Stimulated activated CD4-positive, alpha-beta T cell treated with anti-CD3 and anti-CD28 coated beads, Interleukin-2, amount 100 ng/mL, for 48 hours (primary cell): ENCODE measurements around the gene DIDO1.

Experiments used
- DNase-seq, 2 donors: peaks; one replicate each; pipeline ENCODE4 v3.0.0-alpha.2; 2020

DIDO1 gene

DNA sequence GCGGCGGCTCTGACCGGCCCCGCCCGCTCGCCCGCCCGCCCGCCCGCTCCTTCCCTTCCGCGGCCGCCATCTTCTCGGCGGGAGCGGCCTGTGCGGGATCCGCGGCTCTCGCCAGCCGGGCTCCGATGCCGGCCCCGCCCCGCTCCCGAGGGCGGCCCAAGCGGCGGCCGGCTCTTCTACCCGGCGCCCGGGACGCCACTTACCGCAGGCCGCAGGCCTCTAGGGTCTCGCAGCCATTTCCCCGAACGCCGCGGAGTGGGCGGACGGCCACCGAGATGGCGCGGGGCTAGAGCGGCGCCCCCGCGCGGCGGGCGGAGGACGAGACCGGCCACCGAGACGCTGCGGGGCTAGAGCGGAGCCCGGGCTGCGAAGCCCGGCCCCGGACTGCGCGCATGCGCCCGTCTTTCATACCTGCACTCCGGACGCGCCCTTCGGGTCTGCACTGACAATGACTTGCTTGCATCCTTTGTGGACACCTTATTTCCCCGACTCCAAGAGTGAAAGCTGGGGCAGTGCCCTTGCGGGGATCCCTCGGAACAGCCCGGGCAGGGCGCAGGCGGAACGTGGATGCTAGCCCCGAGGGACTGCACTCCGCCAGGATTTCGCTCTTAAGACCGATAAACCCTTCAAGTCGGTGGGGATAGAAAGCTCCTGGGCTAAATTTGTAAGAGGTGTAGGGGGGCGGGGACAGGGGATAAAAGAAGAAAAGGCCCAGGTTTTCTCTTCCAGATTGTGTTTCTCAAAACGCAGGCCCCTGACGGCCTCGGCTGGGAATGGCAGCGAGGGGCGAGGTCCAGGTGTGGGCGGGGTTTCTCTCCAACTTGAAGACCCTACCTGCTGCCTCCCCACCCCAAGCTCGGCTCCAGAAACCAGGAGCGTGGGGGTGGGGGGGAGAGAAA lies at the start of gene DIDO1:
TSS of gene DIDO1 (minus strand) at position 277 of the 899 bp plus-strand sequence.
- peak; percentile 85 to 88 for DNase-seq

DNA sequence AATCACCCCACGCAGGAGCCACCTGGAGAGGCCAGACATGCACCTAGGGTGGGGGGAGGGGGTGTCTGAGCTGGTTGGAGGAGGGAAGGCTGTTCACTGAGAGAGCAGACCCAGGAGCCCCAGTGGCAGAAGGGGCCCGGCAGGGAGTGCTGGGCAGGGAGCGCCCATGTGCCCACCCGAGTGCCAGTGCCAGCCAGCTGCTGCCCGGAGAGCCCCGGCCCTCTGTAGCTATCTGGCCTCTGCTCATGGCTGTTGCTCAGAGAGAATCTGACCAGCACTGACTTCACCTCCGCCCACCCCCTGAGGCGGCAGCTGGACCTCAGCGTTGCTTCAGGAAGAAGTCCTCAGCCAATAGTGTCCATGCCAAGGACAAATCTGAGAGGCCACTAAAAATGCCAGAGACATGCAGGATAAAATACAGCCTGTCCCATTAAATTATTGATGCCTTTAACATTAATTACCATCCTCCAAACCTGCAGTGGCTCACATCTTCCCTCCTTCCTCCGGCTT lies 49.0 kb upstream of the DIDO1 start:
- no peak for DNase-seq

DNA sequence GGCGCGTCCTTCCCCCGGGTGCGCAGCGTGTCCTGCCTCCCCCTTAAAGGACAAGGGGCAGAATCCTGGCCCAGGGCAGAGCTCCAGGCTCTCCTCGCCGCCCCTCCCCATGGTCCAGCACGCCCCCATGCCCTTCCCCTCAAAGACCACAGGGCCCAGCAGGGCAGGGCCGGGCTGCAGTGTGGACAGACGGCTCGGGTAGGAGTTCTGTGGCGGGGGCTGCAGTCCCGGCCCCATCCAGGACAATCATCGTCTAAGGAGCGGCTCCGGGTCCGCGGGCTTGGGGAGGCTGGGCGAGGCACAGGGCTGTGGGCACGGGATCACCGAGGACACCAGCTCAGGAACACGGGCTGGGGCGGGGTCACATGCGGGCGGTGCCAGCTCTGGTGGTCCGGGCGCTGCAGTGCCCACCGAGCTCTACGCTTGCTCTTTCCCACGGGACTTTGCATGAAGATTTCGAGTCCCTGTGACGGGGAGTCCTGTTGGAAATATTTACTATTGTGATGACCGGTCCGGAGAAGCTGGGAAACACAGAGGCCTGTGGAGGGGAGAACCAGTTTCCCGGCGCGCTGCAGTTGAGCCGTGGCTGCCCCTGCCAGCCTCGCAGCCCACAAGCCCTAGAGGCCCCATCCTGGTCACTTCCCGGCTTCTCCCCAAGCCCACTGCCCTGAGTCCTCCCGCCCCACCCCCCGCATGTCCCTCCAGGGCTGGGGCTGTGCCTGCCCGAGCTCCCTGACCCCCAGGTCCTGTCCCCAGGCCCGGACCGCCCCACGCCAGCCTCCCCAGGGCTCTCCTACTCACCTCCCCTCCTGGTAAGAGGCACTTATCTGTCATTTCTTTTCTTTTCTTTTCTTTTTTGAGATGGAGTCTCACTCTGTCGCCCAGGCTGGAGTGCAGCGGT lies 46.8 kb upstream of the DIDO1 start:
- no peak for DNase-seq

DNA sequence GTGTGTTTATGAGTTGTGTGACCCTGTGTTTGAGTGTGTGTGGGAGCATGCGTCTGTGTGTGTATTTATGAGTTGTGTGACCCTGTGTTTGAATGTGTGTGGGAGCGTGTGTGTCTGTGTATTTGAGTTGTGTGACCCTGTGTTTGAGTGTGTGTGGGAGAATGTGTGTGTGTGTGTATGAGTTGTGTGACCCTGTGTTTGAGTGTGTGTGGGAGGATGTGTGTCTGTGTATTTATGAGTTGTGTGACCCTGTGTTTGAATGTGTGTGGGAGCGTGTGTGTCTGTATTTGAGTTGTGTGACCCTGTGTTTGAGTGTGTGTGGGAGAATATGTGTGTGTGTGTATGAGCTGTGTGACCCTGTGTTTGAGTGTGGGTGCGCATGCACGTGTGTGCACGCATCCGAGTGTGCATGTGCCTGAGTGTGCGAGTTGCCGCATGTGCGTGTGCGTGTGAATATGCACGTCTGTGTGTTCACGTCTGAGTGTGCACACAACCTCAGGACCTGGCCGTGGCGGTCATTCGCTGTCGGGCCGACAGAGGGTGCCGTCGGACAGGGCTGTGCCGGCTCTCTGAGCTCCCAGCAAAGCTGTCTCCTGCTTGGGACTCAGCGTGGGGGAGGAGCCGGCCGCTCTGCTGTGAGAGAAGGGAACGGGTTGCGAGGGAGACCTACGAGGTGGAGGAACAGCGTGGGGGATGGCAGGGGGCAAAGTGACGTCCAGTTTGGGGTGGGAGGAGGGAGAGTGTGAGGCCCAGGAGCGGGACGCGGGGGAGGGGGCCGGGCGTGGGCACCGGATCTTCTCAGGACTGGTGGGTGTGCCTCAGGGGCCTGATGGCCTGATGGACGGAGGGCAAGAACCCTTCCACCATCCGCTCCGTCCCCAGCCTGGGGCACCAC lies 45.9 kb upstream of the DIDO1 start:
- DNase-seq, result peak; percentile 90

DNA sequence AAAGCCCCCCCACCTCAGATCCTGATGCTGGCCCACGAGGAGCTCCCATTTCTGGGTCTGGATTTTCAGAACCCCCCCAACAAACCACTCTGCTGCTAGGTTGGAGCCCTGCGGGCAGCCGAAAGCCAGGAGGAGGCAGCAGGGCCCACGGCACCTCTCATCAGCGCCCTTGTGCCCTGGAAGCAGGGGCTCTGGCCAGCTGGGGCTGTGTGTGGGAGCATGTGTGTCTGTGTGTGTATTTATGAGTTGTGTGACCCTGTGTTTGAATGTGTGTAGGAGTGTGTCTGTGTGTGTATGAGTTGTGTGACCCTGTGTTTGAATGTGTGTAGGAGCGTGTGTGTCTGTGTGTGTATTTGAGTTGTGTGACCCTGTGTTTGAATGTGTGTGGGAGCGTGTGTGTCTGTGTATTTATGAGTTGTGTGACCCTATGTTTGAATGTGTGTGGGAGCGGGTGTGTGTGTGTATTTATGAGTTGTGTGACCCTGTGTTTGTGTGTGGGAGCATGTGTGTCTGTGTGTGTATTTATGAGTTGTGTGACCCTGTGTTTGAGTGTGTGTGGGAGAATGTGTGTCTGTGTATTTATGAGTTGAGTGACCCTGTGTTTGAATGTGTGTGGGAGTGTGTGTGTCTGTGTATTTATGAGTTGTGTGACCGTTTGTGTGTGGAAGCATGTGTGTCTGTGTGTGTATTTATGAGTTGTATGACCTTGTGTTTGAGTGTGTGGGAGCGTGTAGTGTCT lies 45.1 kb upstream of the DIDO1 start:
- DNase-seq, result no peak

DNA sequence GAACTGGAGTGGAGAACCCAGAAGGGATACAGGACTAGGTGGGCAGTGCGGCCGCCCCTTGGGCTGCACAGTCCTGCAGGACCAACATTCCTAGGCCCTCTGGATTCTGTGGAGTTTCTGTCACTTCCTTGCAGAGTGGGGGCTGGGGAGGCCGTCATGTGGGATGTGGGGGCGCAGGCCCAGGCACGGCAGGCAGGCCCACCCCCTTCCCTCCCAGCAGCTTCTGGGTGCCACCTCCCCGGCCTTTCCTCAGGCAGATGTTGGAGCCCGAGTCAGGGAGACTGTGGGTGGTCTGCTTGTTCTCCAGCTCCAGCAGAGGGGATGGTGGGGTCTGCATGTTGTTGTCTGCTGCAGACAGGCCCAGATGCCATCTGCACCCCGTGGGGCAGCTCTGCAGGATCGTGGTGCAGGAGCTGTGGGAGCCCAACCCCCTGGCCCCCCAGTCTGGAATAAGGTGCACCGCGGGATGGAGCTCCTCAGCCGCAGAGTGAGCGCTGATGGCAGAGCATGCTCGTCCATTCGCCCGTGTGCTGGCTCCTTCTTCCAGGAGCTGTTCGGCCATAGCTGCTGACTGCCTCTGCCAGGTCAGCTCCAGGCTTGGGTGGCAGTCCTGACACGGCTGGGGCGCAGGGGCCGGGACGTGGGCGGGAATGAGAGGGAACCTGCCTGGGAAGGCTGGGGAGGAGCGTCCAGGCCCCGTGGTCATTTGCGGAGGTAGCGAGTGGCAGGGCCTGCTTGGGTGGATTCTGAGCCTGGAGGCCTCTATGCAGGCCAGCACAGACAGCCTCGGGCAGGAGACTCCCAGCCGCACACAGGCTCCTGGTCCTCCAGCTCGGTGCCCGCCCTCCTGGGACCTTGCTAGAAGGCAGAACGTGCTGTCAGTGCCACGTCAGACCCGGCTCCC lies 44.3 kb upstream of the DIDO1 start:
- no peak for DNase-seq

DNA sequence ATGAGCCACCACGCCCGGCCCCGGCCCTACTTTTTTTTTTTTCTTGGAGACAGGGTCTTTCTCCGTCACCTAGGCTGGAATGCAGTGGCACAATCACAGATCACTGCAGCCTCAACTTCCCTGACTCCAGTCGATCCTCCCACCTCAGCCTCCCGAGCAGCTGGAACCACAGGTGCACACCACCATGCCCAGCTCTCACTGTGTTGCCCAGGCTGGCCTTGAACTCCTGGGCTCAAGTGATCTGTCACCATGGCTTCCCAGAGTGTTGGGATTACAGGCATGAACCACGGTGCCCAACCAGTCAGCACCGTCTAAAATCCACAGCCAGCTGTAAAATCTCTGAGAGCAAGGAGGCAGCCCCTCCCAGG lies 43.6 kb upstream of the DIDO1 start:
- DNase-seq, result no peak

DNA sequence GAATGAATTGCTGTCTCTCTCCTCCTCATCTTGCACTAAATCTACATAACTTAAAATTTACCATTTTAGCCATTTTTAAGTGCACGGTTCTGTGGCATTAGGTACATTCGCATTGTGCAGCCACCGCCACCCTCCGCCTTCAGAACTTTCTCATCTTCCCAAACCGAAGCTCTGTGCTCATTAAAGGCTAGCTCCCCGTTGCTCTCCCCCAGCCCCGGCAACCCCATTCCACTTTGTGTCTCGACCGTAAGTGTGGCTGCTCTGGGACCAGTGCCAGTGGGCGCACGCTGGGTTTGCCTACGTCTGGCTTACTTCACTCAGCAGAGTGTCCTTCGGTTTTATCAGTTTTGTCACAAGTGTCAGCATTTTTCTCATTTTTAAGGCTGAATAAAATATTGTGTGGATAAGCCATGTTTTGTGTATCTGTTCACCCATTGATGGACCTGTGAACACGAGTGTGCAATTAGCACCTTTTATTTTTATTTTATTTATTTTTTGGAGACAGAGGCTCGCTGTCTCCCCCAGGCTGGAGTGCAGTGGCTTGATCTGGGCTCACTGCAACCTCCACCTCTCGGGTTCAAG lies 43.0 kb upstream of the DIDO1 start:
- no peak for DNase-seq

DNA sequence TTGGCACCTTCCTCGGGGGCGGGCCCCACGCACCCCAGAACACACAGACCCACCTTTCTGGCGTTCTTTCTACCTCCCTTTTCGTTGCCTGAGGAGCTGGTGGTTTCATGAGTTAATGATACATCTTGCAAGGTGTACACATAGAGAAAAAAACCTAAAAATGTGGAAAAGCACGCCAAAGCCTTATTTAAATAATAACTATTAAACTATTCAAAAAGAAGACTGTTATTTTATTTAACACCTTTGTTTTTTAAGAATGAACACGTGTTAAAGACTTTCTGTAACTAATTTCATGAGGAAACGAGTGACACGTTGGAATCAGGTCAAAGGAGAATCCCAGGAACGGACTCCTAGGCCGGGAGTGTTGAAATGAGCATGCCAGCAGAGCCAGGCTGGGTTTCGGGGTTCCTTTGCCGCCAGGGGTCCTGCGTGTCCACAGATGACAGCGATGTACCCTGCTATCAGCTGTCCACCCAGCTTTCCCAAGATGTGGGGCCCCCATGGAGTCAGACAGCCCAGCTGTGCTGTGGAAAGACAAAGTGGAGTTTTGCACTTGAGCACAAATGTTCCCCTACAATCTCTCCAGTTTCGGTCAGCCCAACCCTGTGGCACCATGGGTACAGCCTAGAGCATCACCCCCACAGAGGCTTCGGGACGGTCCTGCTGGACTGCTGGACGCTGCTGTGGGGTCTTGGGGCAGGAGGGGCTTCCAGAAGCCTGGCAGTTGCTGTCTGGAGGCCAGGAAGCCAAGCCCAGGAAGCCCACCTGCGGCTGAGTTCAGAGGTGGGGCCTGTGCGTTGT lies 42.3 kb upstream of the DIDO1 start:
- no peak for DNase-seq

DNA sequence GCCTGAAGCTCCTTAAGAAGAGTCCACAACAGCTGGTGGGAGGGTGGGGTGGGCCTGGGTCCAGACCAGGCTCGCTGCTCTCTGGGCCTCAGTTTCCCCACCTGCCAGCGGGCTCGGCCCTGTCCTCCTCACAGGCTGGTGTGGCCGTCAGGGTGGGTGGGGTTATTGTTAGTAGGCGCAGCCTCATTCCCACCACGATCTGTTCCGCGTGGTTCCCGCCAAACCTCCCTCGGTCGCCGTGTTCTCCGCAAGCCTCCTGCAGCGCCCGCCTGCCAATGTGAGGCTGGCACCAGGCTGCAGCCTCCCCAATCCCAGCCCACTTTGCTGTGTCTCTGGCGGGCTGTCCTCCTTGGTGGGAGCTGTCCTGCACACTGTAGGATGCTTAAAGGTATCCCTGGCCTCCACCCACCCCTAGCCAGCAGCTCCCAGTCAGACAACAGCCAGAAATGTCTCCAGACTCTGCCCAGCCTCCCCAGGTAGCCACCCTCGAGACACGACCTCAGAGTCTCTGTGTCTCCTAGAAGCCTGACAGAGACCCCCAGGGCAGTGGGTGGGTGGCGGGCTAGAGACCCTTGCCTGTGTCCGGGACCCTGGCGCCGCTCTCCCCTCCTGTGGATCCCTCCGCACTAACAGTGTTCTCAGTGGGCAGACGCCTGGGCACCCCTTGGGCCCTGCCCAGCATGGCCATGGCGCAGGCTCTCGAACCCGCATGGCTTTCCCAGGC lies 41.5 kb upstream of the DIDO1 start:
- no peak for DNase-seq

DNA sequence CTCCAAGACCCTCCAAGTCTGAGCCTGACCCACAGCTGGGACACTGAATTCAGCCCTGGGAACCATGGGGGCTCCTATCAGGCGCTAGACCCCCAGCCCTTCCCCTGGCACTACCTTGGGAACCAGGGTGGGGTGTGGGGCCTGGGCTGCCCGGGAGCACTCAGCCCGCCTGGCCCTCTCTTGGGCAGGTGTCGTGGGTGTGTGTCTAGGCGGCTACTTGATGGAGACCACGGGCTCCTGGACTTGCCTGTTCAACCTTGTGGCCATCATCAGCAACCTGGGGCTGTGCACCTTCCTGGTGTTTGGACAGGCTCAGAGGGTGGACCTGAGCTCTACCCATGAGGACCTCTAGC lies 40.8 kb upstream of the DIDO1 start:
- no peak for DNase-seq

DNA sequence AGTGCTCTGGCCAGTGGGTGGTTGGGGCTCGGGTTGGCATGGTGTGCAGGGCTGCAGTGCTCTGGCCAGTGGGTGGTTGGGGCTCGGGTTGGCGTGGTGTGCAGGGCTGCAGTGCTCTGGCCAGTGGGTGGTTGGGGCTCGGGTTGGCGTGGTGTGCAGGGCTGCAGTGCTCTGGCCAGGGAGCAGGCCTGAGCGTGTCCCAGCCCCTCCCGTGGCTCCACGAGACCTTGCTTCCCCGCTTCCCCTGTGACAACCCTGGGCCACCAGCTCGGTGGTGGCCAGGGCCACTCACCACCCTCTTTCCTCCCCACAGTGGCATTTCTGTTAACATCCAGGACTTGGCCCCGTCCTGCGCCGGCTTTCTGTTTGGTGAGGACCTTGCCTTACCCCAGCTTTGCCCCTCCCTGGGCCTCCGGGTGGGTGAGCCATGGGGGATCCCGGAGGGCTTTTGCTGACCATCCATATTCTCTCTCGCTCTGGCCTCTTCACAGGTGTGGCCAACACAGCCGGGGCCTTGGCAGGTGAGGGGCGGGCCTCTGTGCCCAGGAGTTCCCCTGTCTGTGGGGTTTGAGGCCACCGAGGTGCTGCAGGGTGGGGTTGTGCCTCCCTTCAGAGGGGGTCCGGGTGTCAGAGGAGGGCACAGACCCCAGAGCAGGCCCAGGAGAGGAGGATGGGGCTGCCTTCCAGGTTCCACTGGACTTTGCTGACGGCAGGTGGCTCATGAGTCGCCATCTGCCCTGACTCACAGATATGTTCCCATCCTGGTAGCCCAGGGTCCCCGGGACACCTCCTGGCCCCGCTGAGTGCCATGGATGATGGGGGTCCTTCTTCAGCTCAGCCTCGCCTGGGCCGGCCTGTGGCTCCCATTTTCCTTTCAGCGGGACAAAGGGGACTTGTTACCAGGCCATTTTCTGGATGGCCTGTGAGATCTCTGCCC lies 40.2 kb upstream of the DIDO1 start:
- no peak for DNase-seq

DNA sequence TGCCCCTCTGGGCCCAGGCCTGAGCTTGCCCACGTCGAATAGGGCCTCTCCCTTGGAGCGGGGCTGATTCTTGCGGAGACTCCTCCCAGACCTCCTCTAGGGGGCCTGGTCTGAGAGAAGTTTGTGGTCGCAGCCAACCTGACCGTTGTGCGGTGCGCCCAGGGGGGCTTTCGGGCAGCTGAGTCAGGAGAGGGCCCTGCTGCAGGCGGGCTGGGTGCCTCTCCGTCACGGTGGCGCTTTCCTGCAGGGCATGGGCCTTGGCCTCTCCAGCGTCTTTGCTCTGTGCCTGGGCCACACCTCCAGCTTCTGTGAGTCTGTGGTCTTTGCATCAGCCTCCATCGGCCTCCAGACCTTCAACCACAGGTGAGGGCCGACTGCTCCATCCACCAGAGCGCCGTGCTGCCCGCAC lies 39.1 kb upstream of the DIDO1 start:
- DNase-seq, result no peak

DNA sequence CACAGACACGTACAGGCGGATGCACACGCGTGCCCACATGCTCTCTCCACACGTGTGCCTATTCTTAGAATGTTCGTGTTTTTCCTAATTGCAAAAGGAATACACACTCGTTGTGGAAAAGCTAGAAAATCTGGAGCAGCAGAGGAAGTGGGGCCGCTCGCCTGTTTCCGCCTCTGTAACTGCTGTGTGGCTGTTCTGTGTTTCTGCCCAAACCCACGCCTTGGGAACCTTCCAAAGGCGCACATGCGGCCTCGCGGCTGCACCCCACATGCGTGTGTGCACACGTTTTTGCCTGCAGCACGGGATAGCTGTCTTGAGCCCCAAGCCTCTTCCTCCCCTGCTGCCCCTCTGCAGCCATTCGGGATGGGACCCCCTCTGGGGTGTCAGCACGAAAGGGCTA lies 38.4 kb upstream of the DIDO1 start:
- DNase-seq, result no peak

DNA sequence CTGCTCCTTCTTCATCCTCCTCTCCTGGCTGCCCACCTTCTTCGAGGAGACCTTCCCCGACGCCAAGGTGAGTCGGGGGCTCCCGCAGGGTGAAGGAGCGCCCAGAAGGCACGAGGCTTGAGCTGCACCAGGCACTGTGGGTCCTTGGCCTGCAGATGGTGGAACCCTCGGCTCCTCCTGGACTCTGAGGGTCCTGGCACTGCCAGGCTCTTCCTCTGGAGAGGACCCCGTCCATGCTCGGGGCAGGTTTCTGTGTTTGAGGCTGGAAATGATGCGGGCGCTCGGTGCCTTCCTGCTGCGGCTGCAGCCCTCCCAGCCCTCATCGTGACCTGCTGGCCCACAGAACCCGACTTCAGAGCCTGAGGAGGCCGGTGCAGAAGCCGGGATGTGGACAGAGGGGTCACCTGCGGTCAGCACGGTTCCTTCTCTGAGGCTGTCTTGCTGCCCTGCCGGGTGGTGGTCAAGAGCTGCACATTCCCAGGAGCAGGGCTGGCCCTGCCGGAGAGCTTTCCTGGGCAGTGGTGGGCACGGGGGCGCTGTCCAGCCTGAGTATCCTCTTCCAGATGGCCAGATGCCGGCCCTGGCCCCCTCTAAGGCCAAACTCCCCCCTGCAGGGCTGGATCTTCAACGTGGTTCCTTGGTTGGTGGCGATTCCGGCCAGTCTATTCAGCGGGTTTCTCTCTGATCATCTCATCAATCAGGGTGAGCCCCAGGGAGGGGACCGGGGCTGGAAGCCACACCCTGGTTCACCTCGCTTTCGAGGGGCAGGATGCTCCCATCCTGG lies 37.5 kb upstream of the DIDO1 start:
- no peak for DNase-seq

DNA sequence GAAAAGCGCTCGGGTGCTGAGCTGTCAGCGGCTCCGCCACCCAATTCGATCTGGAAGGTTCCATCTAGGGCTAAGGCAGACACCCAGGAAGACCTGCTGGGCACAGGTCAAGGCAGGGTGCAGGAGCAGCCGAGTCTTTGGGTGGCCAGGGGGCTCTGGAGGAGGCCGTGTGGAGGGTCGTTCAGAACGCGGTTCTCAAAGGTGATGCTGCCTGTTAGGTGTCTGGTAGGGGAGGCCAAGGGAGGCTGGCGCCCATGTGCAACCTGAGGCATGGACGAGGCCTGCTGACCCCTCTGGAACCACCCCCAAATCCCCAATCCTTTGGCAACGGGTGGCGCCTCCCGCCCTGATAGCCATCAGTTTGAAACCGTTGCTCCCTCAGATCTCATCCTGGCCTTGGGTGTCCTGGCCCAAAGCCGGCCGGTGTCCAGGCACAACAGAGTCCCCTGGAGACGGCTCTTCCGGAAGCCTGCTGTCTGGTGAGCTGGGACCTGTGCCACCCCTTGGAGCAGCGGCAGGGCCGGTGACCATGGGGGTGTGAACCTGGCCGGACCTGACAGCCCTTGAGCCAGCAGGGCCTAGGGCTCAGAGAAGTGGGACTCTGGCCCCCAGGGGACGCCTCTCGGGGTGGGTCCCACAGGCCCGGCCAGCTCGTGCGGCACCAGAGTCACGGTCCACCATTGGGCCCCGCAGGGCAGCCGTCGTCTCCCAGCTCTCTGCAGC lies 36.7 kb upstream of the DIDO1 start:
- no peak for DNase-seq
